Mononuclear cell (primary cell): ENCODE results near the gene MOB3A. TPM values are rescaled to one million over a fixed set of nuclear protein-coding genes. Genes with fewer than 3 reads are reported as not detected.
A peak's percentile ranks its signal among the peaks of the same experiment; 100 is the strongest.

Experiments
- H3K27me3 ChIP-seq: 2 replicates; pipeline ENCODE4 v1.6.0; 2011; ENCODE audit warnings: low read length, control low read depth; ENCODE audit not compliant: insufficient read depth
- H3K4me1 ChIP-seq: 2 replicates; pipeline ENCODE4 v1.5.1; 2011; ENCODE audit warnings: mild to moderate bottlenecking, low read length, control low read depth; ENCODE audit not compliant: insufficient read depth
- H3K4me3 ChIP-seq: 2 replicates; pipeline ENCODE4 v1.5.1; 2011; ENCODE audit warnings: mild to moderate bottlenecking, low read length, moderate library complexity
- H3K9me3 ChIP-seq: 2 replicates; pipeline ENCODE4 v1.5.1; 2011; ENCODE audit warnings: low read depth, mild to moderate bottlenecking, control low read depth, low read length
- total RNA-seq: library from RNA; depleted of rRNA; stranded (reverse); fragments of >200 nt; gene quantifications from one replicate; pipeline ENCODE4 v1.2.3, GENCODE V29; 2012

Gene MOB3A
- total RNA-seq, 1 donor, result 87.3 TPM

- Histone ChIP-seq H3K27me3 (no peaks in the 10 kb centered on the region), H3K4me3 (peak overlapping the region; percentile 83), H3K9me3 (no peaks in the 10 kb centered on the region), H3K4me1 (peaks cover 86% of the 10 kb centered on the region)
Observed at GRCh38 chr19:2084993-2085720, 11.0 kb downstream of the MOB3A start.

DNA sequence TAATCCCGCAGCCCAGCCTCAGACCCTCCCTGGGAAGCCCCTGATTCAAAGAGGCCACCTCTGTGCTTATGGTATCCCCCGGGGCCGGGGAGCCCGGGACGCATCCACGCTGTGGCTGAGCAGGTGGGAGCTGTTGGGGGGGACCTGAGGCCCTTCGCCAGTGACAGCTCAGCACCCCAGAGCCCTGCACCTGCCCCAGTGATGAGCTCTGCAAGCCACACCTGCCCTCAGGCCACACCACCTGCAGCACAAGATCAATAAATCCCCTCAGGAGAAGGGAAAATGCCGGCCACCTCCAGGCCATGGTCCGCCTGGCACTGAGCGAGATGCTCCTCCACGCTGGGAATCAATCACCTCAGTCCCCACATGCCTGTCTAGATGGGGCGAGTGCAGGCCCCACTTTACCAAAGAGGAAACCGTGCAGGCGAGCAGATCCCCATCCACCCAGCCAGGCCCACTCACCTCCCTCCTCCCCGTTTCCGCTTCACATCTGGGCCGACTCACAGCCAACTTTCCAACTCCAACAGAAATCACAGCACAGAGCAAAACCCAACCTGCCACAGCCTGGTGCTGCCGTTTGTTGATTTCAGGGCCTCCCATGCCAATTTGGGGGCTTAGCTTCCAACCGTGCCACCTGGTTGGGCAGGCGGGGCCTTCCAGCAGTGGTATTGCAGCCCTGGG is 12.8 kb downstream of the MOB3A start:
- Histone ChIP-seq H3K9me3 (no peaks in the 10 kb centered on the region), H3K4me1 (peaks cover 81% of the 10 kb centered on the region), H3K27me3 (no peaks in the 10 kb centered on the region), H3K4me3 (peak overlapping the region; percentile 83)

- no peaks in the 10 kb centered on the region for H3K27me3 ChIP-seq
- H3K9me3 ChIP-seq, result no peaks in the 10 kb centered on the region
- H3K4me1 ChIP-seq, result peaks cover 69% of the 10 kb centered on the region
- peak overlapping the region; percentile 83 for H3K4me3 ChIP-seq
Observed at GRCh38 chr19:2081873-2082810, 14.0 kb downstream of the MOB3A start.

- no peaks in the 10 kb centered on the region for H3K9me3 ChIP-seq
- no peaks in the 10 kb centered on the region for H3K27me3 ChIP-seq
- no peak overlapping the region for H3K4me3 ChIP-seq
- peaks cover 57% of the 10 kb centered on the region for H3K4me1 ChIP-seq
Observed at GRCh38 chr19:2080336-2080988, 15.7 kb downstream of the MOB3A start.

DNA sequence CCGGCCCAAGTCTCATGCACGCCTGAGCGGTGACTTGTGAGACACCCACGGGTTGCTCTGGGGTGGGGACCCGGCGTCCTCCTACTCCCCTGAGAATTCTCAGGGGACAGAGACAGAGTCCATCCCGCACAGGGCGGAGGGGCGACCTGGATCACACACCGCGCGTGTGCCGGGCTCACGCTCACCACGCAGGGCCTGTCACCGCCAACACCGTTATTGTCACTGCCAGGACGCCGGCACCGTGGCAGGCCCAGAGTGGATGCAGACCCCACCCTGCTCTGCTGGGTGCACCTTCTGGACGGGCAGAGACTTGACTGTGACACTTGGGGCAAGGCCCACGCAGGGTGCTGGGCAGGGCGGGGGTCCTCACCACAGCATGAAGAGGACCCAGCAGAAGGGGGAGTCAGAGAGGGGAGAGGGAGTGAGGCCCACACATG is 16.2 kb downstream of the MOB3A start:
- Histone ChIP-seq H3K9me3 (no peaks in the 10 kb centered on the region), H3K27me3 (no peaks in the 10 kb centered on the region), H3K4me3 (no peak overlapping the region), H3K4me1 (peaks cover 61% of the 10 kb centered on the region)

DNA sequence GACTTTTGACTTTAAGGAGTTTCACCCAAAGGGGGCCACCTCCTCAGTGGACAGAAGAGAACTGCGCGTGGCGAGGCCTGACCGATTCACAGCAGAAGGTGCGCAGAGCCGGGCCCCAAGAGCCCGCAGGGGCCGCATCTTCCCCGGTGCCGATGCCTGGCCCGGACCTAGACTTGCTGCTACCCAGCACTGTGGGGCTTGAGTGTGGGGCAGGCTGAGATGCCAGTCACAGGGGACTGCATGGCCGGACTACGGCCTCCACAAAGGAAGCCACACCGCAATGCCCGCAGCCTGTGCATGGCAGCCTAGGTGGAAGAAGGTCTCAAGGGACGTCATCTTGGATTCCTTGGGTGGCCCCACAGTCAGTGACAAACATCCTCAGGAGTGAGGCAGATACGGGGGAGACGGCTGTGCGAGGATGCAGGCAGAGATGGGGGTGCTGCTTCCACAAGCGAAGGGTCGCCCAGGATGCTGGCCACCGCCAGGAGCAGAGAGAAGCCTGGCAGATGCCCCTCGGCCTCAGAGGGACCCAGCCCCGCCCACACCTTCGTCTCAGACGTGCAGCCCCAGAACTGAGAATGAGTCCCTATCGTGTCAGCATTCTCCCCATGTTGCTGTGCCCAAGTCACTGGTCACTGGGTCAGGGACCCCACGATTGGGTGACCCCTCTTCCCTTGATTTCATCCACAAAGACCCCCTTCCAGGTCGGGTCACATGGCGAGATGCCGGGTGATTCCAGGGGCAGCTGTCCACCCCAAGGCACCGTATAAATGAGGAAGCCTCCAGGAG is 16.9 kb downstream of the MOB3A start:
- H3K9me3 ChIP-seq, result no peaks in the 10 kb centered on the region
- H3K4me1 ChIP-seq, result peaks cover 67% of the 10 kb centered on the region
- H3K4me3 ChIP-seq, result no peak overlapping the region
- no peaks in the 10 kb centered on the region for H3K27me3 ChIP-seq

DNA sequence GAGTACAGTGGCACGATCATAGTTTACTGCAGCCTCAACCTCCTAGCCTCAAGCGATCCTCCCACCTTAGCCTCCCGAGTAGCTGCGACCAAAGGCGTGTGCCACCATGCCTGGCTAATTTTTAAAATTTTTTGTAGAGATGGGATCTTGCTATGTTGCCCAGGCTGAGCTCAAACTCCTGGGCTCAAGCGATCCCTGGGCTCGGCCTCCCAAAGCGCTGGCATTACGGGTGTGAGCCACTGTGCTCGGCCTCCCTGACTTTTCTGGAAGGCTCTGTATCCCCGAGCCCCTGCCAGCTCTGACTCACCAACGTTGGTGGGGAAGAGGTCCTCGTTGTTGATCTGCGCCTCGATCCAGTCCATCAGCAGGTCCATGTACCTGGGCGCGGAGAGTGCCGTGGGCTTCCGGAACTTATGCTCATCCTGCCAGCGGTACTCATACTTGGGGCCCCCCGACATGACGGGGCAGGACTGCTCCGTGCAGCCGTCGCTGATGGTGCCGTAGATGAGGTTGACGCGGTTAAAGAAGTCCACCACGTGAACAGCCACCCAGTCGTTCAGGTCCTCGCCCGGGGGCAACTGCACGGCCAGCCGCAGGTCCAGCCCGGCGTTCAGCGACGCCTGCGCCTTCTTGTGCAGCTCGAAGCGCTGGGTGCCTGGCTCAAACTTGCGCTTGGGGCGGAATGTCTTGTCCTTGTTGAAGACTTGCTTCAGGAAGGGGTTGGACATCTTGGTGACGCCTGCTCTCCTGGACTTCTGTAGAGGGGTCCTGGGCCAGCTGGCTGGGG is 18.1 kb downstream of the MOB3A start:
- no peaks in the 10 kb centered on the region for H3K9me3 ChIP-seq
- H3K4me1 ChIP-seq, result peaks cover 71% of the 10 kb centered on the region

DNA sequence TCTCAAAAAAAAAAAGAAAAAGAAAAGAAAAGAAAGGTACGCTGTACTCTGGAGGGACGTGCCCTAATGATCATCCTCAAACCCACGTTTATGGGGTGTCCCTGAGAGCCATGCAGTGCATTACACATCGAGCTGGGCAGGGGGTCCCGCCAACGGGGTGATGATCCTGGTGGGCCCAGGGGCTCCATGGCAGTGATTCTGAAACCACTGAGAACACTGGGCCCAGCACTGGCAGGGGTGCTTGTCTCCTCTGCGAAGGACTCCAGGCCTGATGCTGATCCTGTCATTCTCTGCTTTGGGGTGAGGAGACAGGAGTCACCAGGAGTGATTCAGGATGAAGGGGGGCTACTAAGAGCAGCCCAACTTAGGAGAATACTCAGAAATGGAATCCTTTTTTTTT is 18.7 kb downstream of the MOB3A start:
- no peak overlapping the region for H3K4me3 ChIP-seq
- H3K27me3 ChIP-seq, result no peaks in the 10 kb centered on the region
- no peaks in the 10 kb centered on the region for H3K9me3 ChIP-seq
- H3K4me1 ChIP-seq, result peaks cover 69% of the 10 kb centered on the region

More for the DNA sequence above, 18.1 kb downstream of the MOB3A start:
- no peaks in the 10 kb centered on the region for H3K27me3 ChIP-seq
- H3K4me3 ChIP-seq, result no peak overlapping the region

DNA sequence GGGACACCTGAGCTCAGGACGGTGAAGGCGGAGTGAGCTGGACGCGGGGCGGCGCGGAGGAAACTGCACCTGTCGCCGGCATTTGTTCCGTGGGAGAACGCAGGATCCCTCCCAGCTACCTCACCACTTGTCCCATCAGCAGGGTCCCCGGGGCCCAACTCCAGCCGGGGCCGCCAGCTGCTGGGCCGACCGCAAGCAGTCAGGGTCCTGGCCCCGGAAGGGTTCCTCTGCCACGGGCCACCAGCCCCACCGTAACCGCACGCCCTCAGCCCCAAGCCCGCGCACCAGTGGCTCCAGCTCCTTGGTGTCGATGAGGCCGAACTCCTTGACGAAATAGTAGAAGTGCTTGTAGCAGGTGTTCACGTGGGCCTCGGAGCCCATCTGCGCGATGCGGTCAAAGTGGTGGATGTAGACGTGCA is 19.6 kb downstream of the MOB3A start:
- peaks cover 60% of the 10 kb centered on the region for H3K4me1 ChIP-seq
- no peaks in the 10 kb centered on the region for H3K9me3 ChIP-seq
- no peaks in the 10 kb centered on the region for H3K27me3 ChIP-seq
- H3K4me3 ChIP-seq, result no peak overlapping the region

DNA sequence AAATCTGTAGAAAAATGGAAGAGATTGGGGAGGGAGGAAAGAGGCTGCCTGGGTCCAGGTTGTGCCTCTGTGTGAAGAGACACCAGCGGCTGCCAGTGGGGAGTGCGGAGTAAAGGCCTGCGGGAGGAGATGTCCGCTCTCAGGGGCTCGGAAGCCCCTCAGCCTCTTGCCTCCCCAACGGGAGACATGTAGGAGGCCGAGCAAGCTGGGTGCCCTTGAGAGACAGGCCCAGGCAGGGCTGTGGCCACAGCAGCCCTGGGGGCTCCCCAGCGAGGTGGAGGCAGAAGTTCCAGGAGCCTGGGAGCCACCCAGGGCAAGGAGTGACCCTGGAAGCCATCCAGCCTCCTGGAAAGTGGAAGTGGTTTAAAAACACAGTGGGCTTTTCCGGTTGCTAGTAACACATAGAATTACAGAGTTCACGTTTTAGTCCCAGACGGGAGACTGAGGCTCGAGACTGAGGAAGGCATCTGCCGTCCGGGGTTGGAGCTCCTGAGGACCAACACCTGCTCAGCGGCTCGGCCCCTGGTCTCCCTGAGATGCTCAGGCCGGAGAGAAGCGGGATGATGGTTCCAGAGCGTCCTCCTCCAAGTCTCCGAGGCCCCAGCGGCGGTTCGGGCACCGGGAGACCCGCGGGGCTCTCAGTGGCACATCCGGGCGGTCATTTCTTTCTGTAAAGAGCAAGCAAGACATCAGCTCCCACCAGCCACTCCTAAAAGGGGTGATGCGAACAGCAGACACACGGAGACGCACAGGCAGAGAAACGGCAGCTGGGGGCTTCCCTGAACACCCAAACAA is 23.2 kb downstream of the MOB3A start:
- Histone ChIP-seq H3K4me1 (peaks cover 48% of the 10 kb centered on the region), H3K27me3 (no peaks in the 10 kb centered on the region), H3K9me3 (no peaks in the 10 kb centered on the region), H3K4me3 (no peak overlapping the region)

DNA sequence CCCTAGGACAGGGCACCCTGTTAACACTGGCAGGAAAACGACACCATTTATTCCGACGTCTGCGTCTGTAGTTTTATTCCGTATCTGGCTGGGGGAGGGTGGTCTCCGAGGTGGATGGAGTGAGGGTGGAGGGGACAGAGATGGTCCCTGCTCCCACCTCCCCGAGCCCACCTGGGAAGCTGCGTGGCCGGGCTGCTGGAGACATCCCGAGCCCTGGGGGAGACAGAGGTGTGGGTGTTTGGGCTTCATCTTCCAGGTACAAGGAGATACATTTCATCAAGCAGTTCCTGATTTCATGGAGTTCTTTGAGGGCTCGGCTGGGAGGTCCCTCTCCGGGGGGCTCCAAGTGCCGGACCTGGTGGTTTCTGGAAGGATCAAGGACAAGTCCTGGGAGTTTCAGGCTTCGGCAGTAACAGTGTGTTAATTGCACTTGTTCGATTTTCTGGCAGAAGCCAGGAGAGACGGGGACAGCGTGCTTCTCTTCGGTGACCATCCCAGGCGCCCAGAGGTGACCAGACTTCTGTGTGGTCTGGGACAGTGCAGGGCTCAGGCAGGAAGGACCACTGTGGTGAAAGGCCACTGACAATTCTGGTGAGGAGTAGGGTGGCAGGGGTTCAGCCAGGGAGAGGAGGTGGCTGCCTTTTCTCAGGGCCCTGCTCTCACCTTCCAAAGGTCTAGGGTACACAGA is 25.0 kb downstream of the MOB3A start:
- H3K4me3 ChIP-seq, result no peak overlapping the region

GRCh38 chr19:2070436-2070827 is 25.7 kb downstream of the MOB3A start:
- H3K27me3 ChIP-seq, result no peaks in the 10 kb centered on the region
- peaks cover 43% of the 10 kb centered on the region for H3K4me1 ChIP-seq
- H3K9me3 ChIP-seq, result no peaks in the 10 kb centered on the region
- no peak overlapping the region for H3K4me3 ChIP-seq

More for the DNA sequence above, 25.0 kb downstream of the MOB3A start:
- no peaks in the 10 kb centered on the region for H3K9me3 ChIP-seq
- H3K27me3 ChIP-seq, result no peaks in the 10 kb centered on the region
- H3K4me1 ChIP-seq, result peaks cover 48% of the 10 kb centered on the region
